Measurements from ENCODE around the gene CTNNBIP1. TPM values are rescaled to one million over a fixed set of nuclear protein-coding genes. Genes with fewer than 3 reads are reported as not detected.

CTNNBIP1 gene
- total and polyA plus RNA-seq, 2 donors (not counting 1 experiment from before 2014, with no cell fraction given) = 6.9 to 8.7 TPM

DNA sequence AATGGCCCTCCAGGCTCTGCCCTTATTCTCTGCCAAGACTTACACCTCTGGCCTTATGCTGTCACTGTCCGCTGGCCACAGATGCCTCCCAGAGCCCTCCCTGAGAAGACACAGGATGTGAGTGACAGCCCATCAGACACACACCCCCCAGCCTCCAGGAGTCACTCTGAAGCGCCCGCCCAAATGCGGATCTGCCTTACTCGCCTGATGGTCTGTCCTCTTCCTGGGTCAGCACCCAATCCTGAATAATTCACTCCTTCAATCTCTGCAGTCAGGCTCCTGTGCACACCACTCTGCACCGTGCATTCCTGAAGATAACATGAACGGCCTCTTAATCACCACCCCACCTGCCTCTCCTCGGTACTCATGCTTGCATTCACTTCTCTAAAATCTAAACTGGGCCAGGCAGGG, 101.0 kb downstream of the CTNNBIP1 start:
- Histone ChIP-seq H2AFZ (ENCODE audit: insufficient read depth, low read depth, low read length, poor library complexity, severe bottlenecking) (no peak overlapping the region), H3K27ac (ENCODE audit: low read length in 2 of 2) (peak overlapping the region in 1 of 2 donors; percentile 0), H4K20me1 (ENCODE audit: control insufficient read depth, insufficient read depth, low read length, poor library complexity, severe bottlenecking) (peaks cover 56% of the 10 kb centered on the region), H3K79me2 (ENCODE audit: control insufficient read depth, insufficient read depth, low read length) (peaks cover 97% of the 10 kb centered on the region), H3K9ac (ENCODE audit: low read length) (no peak overlapping the region), H3K4me3 (ENCODE audit: control extremely low read depth in 1 of 5, extremely low read depth in 1 of 5, insufficient read depth in 1 of 5, low read depth in 2 of 5, low read length in 4 of 5) (no peak overlapping the region), H3K9me3 (ENCODE audit: control extremely low read depth in 1 of 3, control insufficient read depth in 2 of 3, insufficient read depth in 1 of 3, low read length in 2 of 3) (no peaks in the 10 kb centered on the region), H3K27me3 (replicated peaks in 1 of 4; ENCODE audit: control extremely low read depth in 1 of 4, control insufficient read depth in 3 of 4, insufficient read depth in 4 of 4, low read length in 3 of 4) (no peaks in the 10 kb centered on the region), H3K4me1 (ENCODE audit: control insufficient read depth in 2 of 2, insufficient read depth in 2 of 2, low read length in 2 of 2) (peaks cover 8 to 16% of the 10 kb centered on the region in 2 donors), H3K36me3 (replicated peaks in 1 of 2; ENCODE audit: control extremely low read depth in 1 of 2, control insufficient read depth in 1 of 2, extremely low read depth in 1 of 2, insufficient read depth in 2 of 2, low read length in 1 of 2) (peaks cover 0 to 4% of the 10 kb centered on the region in 2 experiments), H3K4me2 (replicated peaks; ENCODE audit: low read depth, low read length, poor library complexity, severe bottlenecking) (peak overlapping the region; percentile 36)
- ATAC-seq (ENCODE audit: low read depth) (no peak), DNase-seq (no peak)
- no peak overlapping the region for H3K27ac Mint-ChIP-seq
- WGBS (ENCODE audit: insufficient coverage) = 92% methylated on average over 5 of the region's 8 CpGs
- no peaks in the 10 kb centered on the region for H3K9me3 Mint-ChIP-seq (ENCODE audit: insufficient read depth)
- H3K27me3 Mint-ChIP-seq = no peaks in the 10 kb centered on the region
- H3K4me3 Mint-ChIP-seq = no peak overlapping the region
- CTCF ChIA-PET = no interaction called here
- intact Hi-C loops (cut with micrococcal nuclease) = no loop called here
- POLR2A ChIA-PET = no interaction called here
- H3K4me1 Mint-ChIP-seq = peaks cover 36% of the 10 kb centered on the region
- TF ChIP-seq, protein P1, sequence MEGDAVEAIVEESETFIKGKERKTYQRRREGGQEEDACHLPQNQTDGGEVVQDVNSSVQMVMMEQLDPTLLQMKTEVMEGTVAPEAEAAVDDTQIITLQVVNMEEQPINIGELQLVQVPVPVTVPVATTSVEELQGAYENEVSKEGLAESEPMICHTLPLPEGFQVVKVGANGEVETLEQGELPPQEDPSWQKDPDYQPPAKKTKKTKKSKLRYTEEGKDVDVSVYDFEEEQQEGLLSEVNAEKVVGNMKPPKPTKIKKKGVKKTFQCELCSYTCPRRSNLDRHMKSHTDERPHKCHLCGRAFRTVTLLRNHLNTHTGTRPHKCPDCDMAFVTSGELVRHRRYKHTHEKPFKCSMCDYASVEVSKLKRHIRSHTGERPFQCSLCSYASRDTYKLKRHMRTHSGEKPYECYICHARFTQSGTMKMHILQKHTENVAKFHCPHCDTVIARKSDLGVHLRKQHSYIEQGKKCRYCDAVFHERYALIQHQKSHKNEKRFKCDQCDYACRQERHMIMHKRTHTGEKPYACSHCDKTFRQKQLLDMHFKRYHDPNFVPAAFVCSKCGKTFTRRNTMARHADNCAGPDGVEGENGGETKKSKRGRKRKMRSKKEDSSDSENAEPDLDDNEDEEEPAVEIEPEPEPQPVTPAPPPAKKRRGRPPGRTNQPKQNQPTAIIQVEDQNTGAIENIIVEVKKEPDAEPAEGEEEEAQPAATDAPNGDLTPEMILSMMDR (IDR thresholded peaks at IDR 0.05) = no peak
- TF ChIP-seq EZH2 (IDR thresholded peaks at IDR 0.05; ENCODE audit: borderline replicate concordance, insufficient read depth, low read depth, low read length, poor library complexity, severe bottlenecking) = no peak

DNA sequence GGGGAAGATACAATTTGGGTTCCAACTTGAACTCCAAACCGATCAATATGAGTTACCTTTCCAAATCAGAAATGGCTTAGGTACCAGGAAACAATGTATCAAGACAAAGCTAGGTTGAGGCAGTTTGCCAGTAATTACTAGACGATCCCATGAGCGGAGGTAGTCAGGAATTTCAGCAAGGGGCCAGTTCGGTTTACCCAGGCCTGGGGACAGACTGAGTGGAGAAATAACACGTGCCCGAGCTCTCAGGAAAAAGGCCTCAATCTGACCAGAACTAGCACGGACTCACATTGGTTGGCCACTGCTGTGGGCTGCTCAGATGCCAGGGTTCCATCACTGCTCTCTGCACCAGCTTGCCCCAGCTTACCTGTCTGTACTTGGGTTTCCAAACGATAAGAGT, 101.6 kb downstream of the CTNNBIP1 start:
- Histone ChIP-seq H3K4me2 (replicated peaks; ENCODE audit: low read depth, low read length, poor library complexity, severe bottlenecking) (no peak overlapping the region), H3K27ac (ENCODE audit: low read length in 2 of 2) (no peak overlapping the region), H3K4me3 (ENCODE audit: control extremely low read depth in 1 of 5, extremely low read depth in 1 of 5, insufficient read depth in 1 of 5, low read depth in 2 of 5, low read length in 4 of 5) (no peak overlapping the region), H3K9ac (ENCODE audit: low read length) (no peak overlapping the region), H3K79me2 (ENCODE audit: control insufficient read depth, insufficient read depth, low read length) (peaks cover 96% of the 10 kb centered on the region), H2AFZ (ENCODE audit: insufficient read depth, low read depth, low read length, poor library complexity, severe bottlenecking) (no peak overlapping the region), H3K27me3 (replicated peaks in 1 of 4; ENCODE audit: control extremely low read depth in 1 of 4, control insufficient read depth in 3 of 4, insufficient read depth in 4 of 4, low read length in 3 of 4) (no peaks in the 10 kb centered on the region), H3K4me1 (ENCODE audit: control insufficient read depth in 2 of 2, insufficient read depth in 2 of 2, low read length in 2 of 2) (peaks cover 8 to 16% of the 10 kb centered on the region in 2 donors), H4K20me1 (ENCODE audit: control insufficient read depth, insufficient read depth, low read length, poor library complexity, severe bottlenecking) (peaks cover 49% of the 10 kb centered on the region), H3K9me3 (ENCODE audit: control extremely low read depth in 1 of 3, control insufficient read depth in 2 of 3, insufficient read depth in 1 of 3, low read length in 2 of 3) (no peaks in the 10 kb centered on the region), H3K36me3 (replicated peaks in 1 of 2; ENCODE audit: control extremely low read depth in 1 of 2, control insufficient read depth in 1 of 2, extremely low read depth in 1 of 2, insufficient read depth in 2 of 2, low read length in 1 of 2) (peaks cover 0 to 4% of the 10 kb centered on the region in 2 experiments)
- ATAC-seq (ENCODE audit: low read depth) (no peak), DNase-seq (no peak)
- ChIA-PET CTCF (no interaction called here), POLR2A (no interaction called here)
- TF ChIP-seq EZH2 (IDR thresholded peaks at IDR 0.05; ENCODE audit: borderline replicate concordance, insufficient read depth, low read depth, low read length, poor library complexity, severe bottlenecking) = no peak
- TF ChIP-seq, protein P1 (IDR thresholded peaks at IDR 0.05) = no peak
- Mint-ChIP-seq H3K27ac (no peak overlapping the region), H3K4me3 (no peak overlapping the region), H3K4me1 (peaks cover 36% of the 10 kb centered on the region), H3K9me3 (ENCODE audit: insufficient read depth) (no peaks in the 10 kb centered on the region), H3K27me3 (no peaks in the 10 kb centered on the region)
- WGBS (ENCODE audit: insufficient coverage) = 98% methylated on average over 8 of the region's 8 CpGs
- intact Hi-C loops (cut with micrococcal nuclease) = no loop called here
